K562 (cell line): ENCODE data around the gene SPTLC2. TPM values are rescaled to one million over a fixed set of nuclear protein-coding genes. Genes with fewer than 3 reads are reported as not detected.

Experiments
- ATAC-seq: fragments of 200-7000 bp; cut with Tn5 transposase; 3 replicates; pipeline ENCODE4 v1.9.1; 2020; ENCODE audit warnings: moderate library complexity
- BruUV-seq: library from RNA; stranded (reverse); fragments of 400-500 nt; replicated peaks from 2 replicates; lab custom pipeline; 2021; lab: Mats Ljungman, UMichigan
- CTCF ChIA-PET: fragments of 300-600 bp; formaldehyde crosslinking; extraction: SDS; loops from one replicate; lab custom pipeline; 2021; ENCODE audit warnings: low intra/inter-chr PET ratio; lab: Yijun Ruan, JAX
- POLR2A ChIA-PET: fragments of 300-600, 350-650 bp; sonication (Branson Sonifier 250); formaldehyde crosslinking; extraction: SDS; loops from one replicate; lab custom pipeline; 2021; ENCODE audit warnings: antibody characterized with exemption, inconsistent platforms; lab: Yijun Ruan, JAX
- DNase-seq, 4 experiments: peaks; one replicate each; pipeline versions ENCODE4 v3.0.0 to v3.0.0-alpha.2; 2011 to 2018; ENCODE audit warnings: low spot score in 3 of 4, mixed read lengths in 3 of 4; ENCODE audit errors: extremely low read depth in 1 of 4
- FAIRE-seq: peaks from 2 replicates; lab custom pipeline; 2011; peaks lifted over from hg19 to GRCh38; lab: Jason Lieb, UNC
- H2AFZ ChIP-seq: 2 replicates; pipeline ENCODE4 v1.6.0; 2011; ENCODE audit warnings: low read depth, low read length, control low read depth, inconsistent platforms
- H3K27ac ChIP-seq: fragments of 200-600 bp; 3 replicates; pipeline ENCODE4 v1.8.0; 2011; ENCODE audit warnings: low read depth, mild to moderate bottlenecking, control low read depth, inconsistent platforms, low read length, moderate library complexity, mixed read lengths; ENCODE audit errors: extremely low read depth
- H3K27me3 ChIP-seq, 2 experiments: fragments of 300-600 bp in 1 of 2; 2 replicates in 1 of 2; 3 replicates in 1 of 2; pipeline versions ENCODE4 v1.6.0 to v1.8.0; 2011; ENCODE audit warnings: inconsistent platforms in 2 of 2, low read length in 2 of 2, mild to moderate bottlenecking in 1 of 2, mixed read lengths in 1 of 2, moderate library complexity in 1 of 2; ENCODE audit not compliant: control insufficient read depth in 2 of 2, insufficient read depth in 2 of 2
- H3K36me3 ChIP-seq: fragments of 300-600 bp; 3 replicates; pipeline ENCODE4 v1.8.0; 2011; ENCODE audit warnings: mild to moderate bottlenecking, low read length, inconsistent platforms; ENCODE audit not compliant: control insufficient read depth, insufficient read depth
- H3K4me1 ChIP-seq, 2 experiments: fragments of 200-600 bp in 1 of 2; replicated peaks in 1 of 2; 2 replicates in 1 of 2; 3 replicates in 1 of 2; pipeline versions ENCODE4 v1.5.1 to v1.8.0; 2011; ENCODE audit warnings: inconsistent platforms in 2 of 2, low read length in 2 of 2, mild to moderate bottlenecking in 1 of 2, mixed read lengths in 1 of 2, moderate library complexity in 1 of 2; ENCODE audit not compliant: control insufficient read depth in 2 of 2, insufficient read depth in 2 of 2
- H3K4me2 ChIP-seq: 2 replicates; pipeline ENCODE4 v1.6.1; 2011; ENCODE audit warnings: low read length, control low read depth, inconsistent platforms, mixed read lengths; ENCODE audit not compliant: insufficient read depth
- H3K4me3 ChIP-seq: fragments of 200-600 bp; sonication (generic), shearing (Covaris generic); 2 replicates; pipeline ENCODE4 v1.5.1; 2016; ENCODE audit warnings: control low read depth, inconsistent platforms
- H3K79me2 ChIP-seq: fragments of 200-600 bp; 3 replicates; pipeline ENCODE4 v1.8.0; 2011; ENCODE audit warnings: low read length, inconsistent platforms; ENCODE audit not compliant: control insufficient read depth, insufficient read depth
- H3K9ac ChIP-seq, 2 experiments: 2 replicates each; pipeline versions ENCODE4 v1.6.0 to v1.6.1; 2011; ENCODE audit warnings: low read depth in 2 of 2, low read length in 2 of 2, control low read depth in 1 of 2, inconsistent platforms in 1 of 2, mild to moderate bottlenecking in 1 of 2, mixed read lengths in 1 of 2; ENCODE audit not compliant: insufficient read depth in 1 of 2
- H3K9me1 ChIP-seq: one replicate; pipeline ENCODE4 v1.6.0; 2011; ENCODE audit warnings: inconsistent platforms, mild to moderate bottlenecking, low read length, moderate library complexity; ENCODE audit not compliant: control insufficient read depth, insufficient read depth
- H3K9me3 ChIP-seq: replicated peaks from 2 replicates; pipeline ENCODE4 v1.5.1; 2011; ENCODE audit warnings: low read depth, low read length, inconsistent platforms; ENCODE audit not compliant: control insufficient read depth, insufficient read depth
- H4K20me1 ChIP-seq: replicated peaks from 2 replicates; pipeline ENCODE4 v1.6.1; 2011; ENCODE audit warnings: low read length, inconsistent platforms, mixed read lengths; ENCODE audit not compliant: control insufficient read depth, insufficient read depth
- ARID3A ChIP-seq: IDR thresholded peaks from 2 replicates; pipeline ENCODE4 v1.6.1; 2012; ENCODE audit warnings: low read depth, low read length, improper control_type of control experiment, borderline replicate concordance
- BACH1 ChIP-seq: fragments of 200-800 bp; sonication (Bioruptor generic); IDR thresholded peaks from 2 replicates; pipeline ENCODE4 v1.6.1; 2016; ENCODE audit warnings: missing genetic modification characterization, missing compliant biosample characterization
- BRD4 ChIP-seq: fragments of 200-600 bp; sonication (generic); IDR thresholded peaks from 2 replicates; pipeline ENCODE4 v1.6.1; 2017; ENCODE audit warnings: inconsistent platforms
- FOXK2 ChIP-seq, 2 experiments: fragments of 450-650 bp; IDR thresholded peaks in 1 of 2; conservative IDR thresholded peaks in 1 of 2; 2 replicates each; pipeline ENCODE4 v1.6.1; 2016; ENCODE audit warnings: low read depth in 2 of 2, mild to moderate bottlenecking in 1 of 2
- MEIS2 ChIP-seq: fragments of 450-650 bp; IDR thresholded peaks from 2 replicates; pipeline ENCODE4 v1.6.1; 2014; ENCODE audit warnings: mild to moderate bottlenecking; ENCODE audit not compliant: partially characterized antibody
- PBX2 ChIP-seq, 2 experiments: IDR thresholded peaks in 1 of 2; conservative IDR thresholded peaks in 1 of 2; 2 replicates each; pipeline ENCODE4 v1.6.1; 2016; ENCODE audit warnings: low read depth in 2 of 2, mild to moderate bottlenecking in 1 of 2, missing compliant biosample characterization in 1 of 2, missing genetic modification characterization in 1 of 2, moderate library complexity in 1 of 2
- PHF20 ChIP-seq: fragments of 450-650 bp; IDR thresholded peaks from 2 replicates; pipeline ENCODE4 v1.6.1; 2018; ENCODE audit not compliant: partially characterized antibody
- PKNOX1 ChIP-seq: fragments of 450-650 bp; IDR thresholded peaks from 2 replicates; pipeline ENCODE4 v1.6.1; 2016
- RNF2 ChIP-seq: sonication (generic); IDR thresholded peaks from 2 replicates; pipeline ENCODE4 v1.6.1; 2016
- SAFB ChIP-seq: fragments of 200-400 bp; formaldehyde crosslinking; IDR thresholded peaks from 2 replicates; pipeline ENCODE4 v1.6.1; 2017; ENCODE audit warnings: low read depth, low read length, borderline replicate concordance
- SMARCA5 ChIP-seq: fragments of 450-650 bp; IDR thresholded peaks from 2 replicates; pipeline ENCODE4 v1.6.1; 2016
- TBP ChIP-seq: optimal IDR thresholded peaks from 2 replicates; pipeline ENCODE3; 2011; ENCODE audit warnings: low read depth, low read length, improper control_type of control experiment
- TFE3 ChIP-seq: fragments of 450-650 bp; formaldehyde crosslinking; IDR thresholded peaks from 2 replicates; pipeline ENCODE4 v1.4.0; 2020; ENCODE audit warnings: mild to moderate bottlenecking, mixed read lengths
- ZFX ChIP-seq: sonication (generic); formaldehyde crosslinking; IDR thresholded peaks from 2 replicates; pipeline ENCODE4 v1.8.0; 2022; ENCODE audit warnings: mild to moderate bottlenecking, missing genetic modification reagents, moderate library complexity
- ZNF316 ChIP-seq: fragments of 450-650 bp; IDR thresholded peaks from 2 replicates; pipeline ENCODE4 v1.6.1; 2016
- WGBS: fragments of 100-300 bp; shearing (Covaris generic); methylation state at CpG from one replicate; pipeline ENCODE4 v1.1.6; 2016; ENCODE audit warnings: low coverage, mixed read lengths; ENCODE audit not compliant: insufficient coverage; ENCODE audit errors: missing lambda C conversion rate; 5-methylcytosine and 5-hydroxymethylcytosine counted together
- in situ Hi-C: fragments of 300-500 bp; cut with MboI; formaldehyde crosslinking; loops from 4 replicates; pipeline ENCODE4 v1.15.0; 2018; ENCODE audit warnings: inconsistent platforms, mixed read lengths
- intact Hi-C: fragments of 100-400 bp; cut with micrococcal nuclease; formaldehyde crosslinking; loops from 2 replicates; pipeline ENCODE4 v1.14.2; 2022
- polyA plus RNA-seq, 8 experiments: library from polyadenylated mRNA; depleted of rRNA in 4 of 8; stranded (reverse) in 5 of 8; unstranded in 3 of 8; fragments of >200 nt; fragmentation: Nextera tagmentation in 2 of 8; fragmentation: Illumina TruSeq in 1 of 8; extraction: Ambion mirVana in 2 of 8; extraction: Trizol in 1 of 8; gene quantifications; 2 replicates each; pipeline versions ENCODE4 v1.2.1 to v1.2.3, GENCODE V29; 2011 to 2014; ENCODE audit warnings: inconsistent platforms in 1 of 8, missing spikeins in 1 of 8
- total RNA-seq, 7 experiments: library from RNA; depleted of rRNA in 6 of 7; stranded (reverse); fragments of >200 nt in 6 of 7; fragmentation: Illumina TruSeq in 2 of 7; extraction: Trizol in 2 of 7; gene quantifications; 2 replicates each; pipeline versions ENCODE4 v1.2.1 to v1.2.3, GENCODE V29; 2011 to 2021; ENCODE audit warnings: low replicate concordance in 1 of 7

SPTLC2 gene
- total and polyA plus RNA-seq, 9 of the 15 experiments (the other 6 are each of a cell fraction or from before 2014, with no cell fraction given): 4.5 to 30.4 (median 14.0) TPM

- Histone ChIP-seq H3K4me1 (peaks cover 19 to 52% of the 10 kb centered on the region in 2 experiments), H3K9ac (peak overlapping the region in 1 of 2 experiments; percentile 56; a peak in 3 of 4 replicates), H3K9me1 (no peaks in the 10 kb centered on the region), H3K79me2 (peaks cover 91% of the 10 kb centered on the region), H3K9me3 (no peaks in the 10 kb centered on the region), H3K4me3 (peak overlapping the region; percentile 16; the same call in 1 of the 2 replicates), H3K27me3 (no peaks in the 10 kb centered on the region), H3K27ac (peak overlapping the region; percentile 76), H3K4me2 (peak overlapping the region; percentile 61), H2AFZ (no peak overlapping the region), H4K20me1 (0 out of 2 replicates have a peak, but pooled peaks cover 11% of the 10 kb centered on the region), H3K36me3 (peaks cover 6% of the 10 kb centered on the region; the same call in 2 of the 3 replicates)
- in situ Hi-C loops (no loop called here), intact Hi-C loops (loop anchor here (10.0 kb wide), 1 partner anchor 281 kb away; the partner anchor contains the start of genes GSTZ1 and POMT2)
- WGBS: 0% methylated on average over 3 of the region's 3 CpGs
- POLR2A ChIA-PET: interaction anchor here (0.6 to 0.8 kb wide), 3 partner anchors 28 to 541 kb away, joined by 3 read pairs; no protein-coding TSS in a partner anchor
- CTCF ChIA-PET: no interaction called here
- no TSS peak for BruUV-seq
- FAIRE-seq (peak; percentile 70), ATAC-seq (peak; percentile 70), DNase-seq (peak in 2 of 4 experiments; percentile 20 to 59)
- TF ChIP-seq ZFX (CRISPR knock-in tag): peak; percentile 43; the same call in 1 of the 2 replicates
- no peak for TF ChIP-seq FOXK2 (conservative IDR thresholded peaks at IDR 0.05 in 1 of 2, IDR thresholded peaks at IDR 0.05 in 1 of 2; ENCODE audit: low read depth in 2 of 2)
- no peak for TF ChIP-seq ZNF316
- TF ChIP-seq TBP: peak; percentile 29
- 0 out of 2 replicates have a peak, but pooled peaks have one; percentile 29 for TF ChIP-seq BACH1 (tag)
- peak; percentile 52 for TF ChIP-seq MEIS2
- TF ChIP-seq PKNOX1: peak; percentile 13; the same call in 1 of the 2 replicates
- TF ChIP-seq PHF20: no peak
- no peak for TF ChIP-seq RNF2
- TF ChIP-seq SMARCA5: no peak
- no peak for TF ChIP-seq BRD4
- no peak for TF ChIP-seq PBX2 (CRISPR knock-in tag; IDR thresholded peaks at IDR 0.05; ENCODE audit: low read depth)
- TF ChIP-seq PBX2 (tag; conservative IDR thresholded peaks at IDR 0.05; ENCODE audit: low read depth): peak; percentile 81
- TF ChIP-seq SAFB: no peak
- TF ChIP-seq TFE3 (CRISPR knock-in tag): no peak
- 0 out of 2 replicates have a peak, but pooled peaks have one; percentile 32 for TF ChIP-seq ARID3A
These were observed 11.0 kb downstream of the SPTLC2 start for GRCh38 chr14:77605392-77605972.
